Measurements from ENCODE around the gene B3GALT4.

B3GALT4 gene, protein sequence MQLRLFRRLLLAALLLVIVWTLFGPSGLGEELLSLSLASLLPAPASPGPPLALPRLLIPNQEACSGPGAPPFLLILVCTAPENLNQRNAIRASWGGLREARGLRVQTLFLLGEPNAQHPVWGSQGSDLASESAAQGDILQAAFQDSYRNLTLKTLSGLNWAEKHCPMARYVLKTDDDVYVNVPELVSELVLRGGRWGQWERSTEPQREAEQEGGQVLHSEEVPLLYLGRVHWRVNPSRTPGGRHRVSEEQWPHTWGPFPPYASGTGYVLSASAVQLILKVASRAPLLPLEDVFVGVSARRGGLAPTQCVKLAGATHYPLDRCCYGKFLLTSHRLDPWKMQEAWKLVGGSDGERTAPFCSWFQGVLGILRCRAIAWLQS

DNA sequence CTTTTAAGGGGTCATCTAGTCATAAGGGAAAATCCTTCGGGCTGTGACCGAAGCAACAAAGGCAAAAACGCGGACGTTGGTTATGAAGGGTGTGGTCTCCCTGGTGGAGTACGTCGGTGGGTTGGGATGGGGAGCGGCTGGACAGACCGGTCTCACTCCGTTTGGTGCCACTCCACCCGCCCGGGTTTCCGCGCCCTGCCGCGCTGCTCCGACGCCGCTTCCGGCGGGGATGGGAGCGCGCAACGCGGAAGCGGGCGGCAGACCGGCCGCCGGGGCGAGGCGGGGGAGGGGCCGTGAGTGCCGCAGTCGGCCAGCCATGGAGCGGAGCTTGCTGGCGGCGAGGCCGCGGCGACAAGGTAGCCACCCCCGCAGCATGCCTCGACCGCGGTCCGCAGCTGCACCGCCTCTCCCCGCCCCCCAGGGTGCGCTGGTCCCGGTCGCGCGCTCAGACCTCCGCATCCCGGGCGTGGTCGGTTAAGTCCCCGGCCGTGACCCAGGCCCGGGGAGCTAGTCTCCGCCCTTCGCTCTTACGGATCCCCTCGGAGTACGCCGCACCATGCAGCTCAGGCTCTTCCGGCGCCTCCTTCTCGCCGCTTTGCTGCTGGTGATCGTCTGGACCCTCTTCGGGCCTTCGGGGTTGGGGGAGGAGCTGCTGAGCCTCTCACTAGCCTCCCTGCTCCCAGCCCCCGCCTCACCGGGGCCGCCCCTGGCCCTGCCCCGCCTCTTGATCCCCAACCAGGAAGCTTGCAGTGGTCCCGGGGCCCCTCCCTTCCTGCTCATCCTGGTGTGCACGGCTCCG, at the start of gene B3GALT4:
Gene B3GALT4 (plus strand): TSS at position 260 of the 799 bp plus-strand sequence. CDS start 297 bp downstream, at position 557.
- Mint-ChIP-seq H3K4me1 (peaks cover 43% of the 10 kb centered on the region), H3K4me3 (peak within 1 kb of the TSS; percentile 86 to 91 (median 87)), H3K36me3 (ENCODE audit: low read depth) (peaks cover 45% of the 10 kb centered on the region), H3K9me3 (no peaks in the 10 kb centered on the region), H3K27ac (peak within 1 kb of the TSS; percentile 65 to 93 (median 91)), H3K27me3 (ENCODE audit: low read depth) (no peaks in the 10 kb centered on the region)
- TF ChIP-seq, protein P1, sequence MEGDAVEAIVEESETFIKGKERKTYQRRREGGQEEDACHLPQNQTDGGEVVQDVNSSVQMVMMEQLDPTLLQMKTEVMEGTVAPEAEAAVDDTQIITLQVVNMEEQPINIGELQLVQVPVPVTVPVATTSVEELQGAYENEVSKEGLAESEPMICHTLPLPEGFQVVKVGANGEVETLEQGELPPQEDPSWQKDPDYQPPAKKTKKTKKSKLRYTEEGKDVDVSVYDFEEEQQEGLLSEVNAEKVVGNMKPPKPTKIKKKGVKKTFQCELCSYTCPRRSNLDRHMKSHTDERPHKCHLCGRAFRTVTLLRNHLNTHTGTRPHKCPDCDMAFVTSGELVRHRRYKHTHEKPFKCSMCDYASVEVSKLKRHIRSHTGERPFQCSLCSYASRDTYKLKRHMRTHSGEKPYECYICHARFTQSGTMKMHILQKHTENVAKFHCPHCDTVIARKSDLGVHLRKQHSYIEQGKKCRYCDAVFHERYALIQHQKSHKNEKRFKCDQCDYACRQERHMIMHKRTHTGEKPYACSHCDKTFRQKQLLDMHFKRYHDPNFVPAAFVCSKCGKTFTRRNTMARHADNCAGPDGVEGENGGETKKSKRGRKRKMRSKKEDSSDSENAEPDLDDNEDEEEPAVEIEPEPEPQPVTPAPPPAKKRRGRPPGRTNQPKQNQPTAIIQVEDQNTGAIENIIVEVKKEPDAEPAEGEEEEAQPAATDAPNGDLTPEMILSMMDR (IDR thresholded peaks at IDR 0.05; ENCODE audit: unreplicated experiment in 3 of 3) = peak; percentile 53 to 66 (median 59)

DNA sequence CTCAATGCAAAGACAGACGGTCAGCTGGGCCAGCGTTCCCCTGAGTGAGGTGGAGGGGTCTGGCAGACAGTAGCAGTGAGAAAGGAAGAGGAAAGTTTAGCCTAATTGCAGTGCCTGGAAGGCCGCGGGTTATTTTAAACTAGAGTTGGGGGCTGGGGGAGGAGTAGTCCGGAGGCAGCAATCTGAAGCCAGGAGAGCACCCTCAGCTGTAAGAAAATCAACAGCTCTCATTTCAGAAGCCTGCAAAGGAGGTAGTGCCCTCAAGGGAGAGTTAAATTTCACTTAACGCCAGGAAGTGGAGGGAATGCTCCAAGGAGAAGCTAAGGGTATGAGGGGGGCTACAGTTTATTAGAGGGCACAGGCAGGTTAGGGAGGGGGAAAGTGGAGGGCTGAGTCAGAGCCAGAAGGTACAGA, 41.7 kb upstream of the B3GALT4 start:
- H3K4me3 Mint-ChIP-seq = peak overlapping the region in 1 of 3 experiments; percentile 48
- TF ChIP-seq, protein P1 (IDR thresholded peaks at IDR 0.05; ENCODE audit: unreplicated experiment in 3 of 3) = no peak
- H3K27me3 Mint-ChIP-seq (ENCODE audit: low read depth) = peaks cover 8% of the 10 kb centered on the region
- H3K27ac Mint-ChIP-seq = peak overlapping the region; percentile 27 to 87 (median 55)
- peaks cover 21% of the 10 kb centered on the region for H3K4me1 Mint-ChIP-seq
- no peaks in the 10 kb centered on the region for H3K36me3 Mint-ChIP-seq (ENCODE audit: low read depth)
- H3K9me3 Mint-ChIP-seq = no peaks in the 10 kb centered on the region

DNA sequence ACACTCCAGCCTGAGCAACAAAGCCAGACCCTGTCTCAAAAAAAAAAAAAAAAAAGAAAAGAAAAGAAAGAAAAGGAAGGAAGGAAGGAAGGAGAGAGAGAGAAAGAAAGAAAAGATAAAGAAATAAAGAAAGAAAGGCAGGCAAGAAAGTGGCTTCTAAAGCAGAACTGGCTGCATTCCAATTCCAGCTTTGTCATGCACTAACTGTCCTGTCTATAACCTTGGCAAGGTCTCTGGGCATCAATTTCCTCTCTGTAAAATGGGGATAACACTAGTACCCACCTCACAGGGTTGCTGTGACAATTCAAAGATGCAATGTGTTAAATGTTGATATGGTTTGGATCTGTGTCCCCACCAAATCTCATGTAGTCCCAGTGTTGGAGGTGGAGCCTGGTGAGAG, 40.6 kb upstream of the B3GALT4 start:
- Mint-ChIP-seq H3K9me3 (no peaks in the 10 kb centered on the region), H3K4me1 (peaks cover 21% of the 10 kb centered on the region), H3K4me3 (no peak overlapping the region), H3K27me3 (ENCODE audit: low read depth) (peaks cover 13% of the 10 kb centered on the region), H3K27ac (no peak overlapping the region), H3K36me3 (ENCODE audit: low read depth) (no peaks in the 10 kb centered on the region)
- TF ChIP-seq, protein P1 (IDR thresholded peaks at IDR 0.05; ENCODE audit: unreplicated experiment in 3 of 3) = no peak

DNA sequence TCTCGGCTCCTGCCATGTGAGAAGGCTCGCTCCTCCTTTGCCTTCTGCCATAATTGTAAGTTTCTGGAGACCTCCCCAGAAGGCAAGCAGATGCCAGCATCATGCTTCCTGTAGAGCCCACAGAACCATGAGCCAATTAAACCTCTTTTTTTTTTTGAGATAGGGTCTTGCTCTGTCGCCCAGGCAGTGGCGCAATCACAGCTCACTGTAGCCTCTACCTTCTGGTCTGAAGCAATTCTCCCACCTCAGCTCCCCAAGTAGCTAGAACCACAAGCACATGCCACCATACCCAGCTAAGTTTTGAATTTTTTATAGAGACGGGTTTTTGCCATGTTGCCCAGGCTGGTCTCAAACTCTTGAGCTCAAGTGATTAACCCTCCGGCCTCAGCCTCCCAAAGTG, 40.1 kb upstream of the B3GALT4 start:
- no peak overlapping the region for H3K4me3 Mint-ChIP-seq
- peaks cover 21% of the 10 kb centered on the region for H3K4me1 Mint-ChIP-seq
- H3K27ac Mint-ChIP-seq = no peak overlapping the region
- no peaks in the 10 kb centered on the region for H3K36me3 Mint-ChIP-seq (ENCODE audit: low read depth)
- TF ChIP-seq, protein P1 (IDR thresholded peaks at IDR 0.05; ENCODE audit: unreplicated experiment in 3 of 3) = no peak
- no peaks in the 10 kb centered on the region for H3K9me3 Mint-ChIP-seq
- H3K27me3 Mint-ChIP-seq (ENCODE audit: low read depth) = peaks cover 13% of the 10 kb centered on the region

DNA sequence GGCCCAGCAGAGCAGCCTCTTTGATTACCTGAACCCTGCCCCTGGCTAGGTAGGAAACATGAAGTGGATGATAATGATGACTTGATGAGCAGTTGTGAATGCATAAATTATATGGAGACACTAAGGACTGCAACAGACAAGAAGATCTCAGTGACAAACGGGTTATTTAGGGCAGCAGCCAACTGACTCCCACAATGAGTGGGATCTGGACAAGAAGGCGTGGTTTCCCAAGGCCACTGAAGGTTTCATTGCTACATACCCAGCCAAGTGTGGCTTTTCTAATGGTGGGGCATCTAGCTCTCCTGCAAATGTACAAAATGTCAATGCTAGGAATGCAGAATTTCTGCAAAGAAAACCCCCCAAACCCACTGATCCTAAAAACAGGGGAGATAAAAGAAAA, 39.2 kb upstream of the B3GALT4 start:
- no peaks in the 10 kb centered on the region for H3K36me3 Mint-ChIP-seq (ENCODE audit: low read depth)
- H3K4me3 Mint-ChIP-seq = no peak overlapping the region
- no peaks in the 10 kb centered on the region for H3K9me3 Mint-ChIP-seq
- peaks cover 20% of the 10 kb centered on the region for H3K27me3 Mint-ChIP-seq (ENCODE audit: low read depth)
- TF ChIP-seq, protein P1 (IDR thresholded peaks at IDR 0.05; ENCODE audit: unreplicated experiment in 3 of 3) = no peak
- peaks cover 17% of the 10 kb centered on the region for H3K4me1 Mint-ChIP-seq
- H3K27ac Mint-ChIP-seq = peak overlapping the region in 1 of 3 experiments; percentile 6

Measured in nephron (organoid).